GM19468 (cell line): Measurements from ENCODE around the gene KHSRP.

Source experiments
- ATAC-seq: cut with Tn5 transposase; IDR thresholded peaks from one replicate; pipeline ENCODE4 v1.9.1; 2021; ENCODE audit warnings: mild to moderate bottlenecking, moderate library complexity, moderate number of reproducible peaks; ENCODE audit not compliant: unreplicated experiment; ENCODE audit errors: extremely low read depth

The KHSRP gene

GRCh38 chr19:6372594-6373095, 52.0 kb downstream of the KHSRP start, which contains the start of gene ALKBH7:
ALKBH7 (plus strand) TSS chr19:6372794; CDS start chr19:6372821, 27 bp downstream.
- peak; percentile 83 for ATAC-seq

DNA sequence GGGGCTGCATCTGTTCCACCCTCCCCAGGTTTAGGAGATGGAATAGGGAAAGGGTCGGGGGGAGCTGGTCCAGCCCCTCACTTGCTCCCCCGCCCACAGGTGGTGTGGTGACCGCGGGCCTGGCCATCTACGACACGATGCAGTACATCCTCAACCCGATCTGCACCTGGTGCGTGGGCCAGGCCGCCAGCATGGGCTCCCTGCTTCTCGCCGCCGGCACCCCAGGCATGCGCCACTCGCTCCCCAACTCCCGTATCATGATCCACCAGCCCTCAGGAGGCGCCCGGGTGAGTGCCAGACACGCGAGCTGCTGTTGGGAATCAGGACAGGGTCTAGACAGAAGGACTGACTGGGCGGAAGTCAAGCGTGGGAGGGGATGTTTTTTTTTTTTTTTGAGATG, 60.3 kb downstream of the KHSRP start:
- no peak for ATAC-seq
